HepG2 (cell line): ENCODE measurements around the gene FXYD5. TPM values are rescaled to one million over a fixed set of nuclear protein-coding genes. Genes with fewer than 3 reads are reported as not detected.
A peak's percentile ranks its signal among the peaks of the same experiment; 100 is the strongest.

Experiments
- ATF7 ChIP-seq, 2 experiments: fragments of 450-650 bp in 1 of 2; sonication (generic) in 1 of 2; formaldehyde crosslinking in 1 of 2; IDR thresholded peaks; 2 replicates each; pipeline versions ENCODE4 v1.4.0 to v1.6.1; 2016 to 2020; ENCODE audit warnings: antibody characterized with exemption in 1 of 2, mild to moderate bottlenecking in 1 of 2, missing genetic modification reagents in 1 of 2
- CSRNP2 ChIP-seq: sonication (generic); formaldehyde crosslinking; conservative IDR thresholded peaks from 2 replicates; pipeline ENCODE4 v1.8.0; 2022; ENCODE audit warnings: low read depth, missing genetic modification reagents
- CTCF ChIP-seq: sonication (generic); formaldehyde crosslinking; IDR thresholded peaks from 2 replicates; pipeline ENCODE4 v1.5.0; 2020; ENCODE audit warnings: mild to moderate bottlenecking, missing genetic modification reagents, moderate library complexity
- DRAP1 ChIP-seq: IDR thresholded peaks from 2 replicates; pipeline ENCODE4 v1.6.1; 2016; ENCODE audit warnings: missing genetic modification reagents, missing compliant biosample characterization
- FOSL2 ChIP-seq: sonication (generic); formaldehyde crosslinking; IDR thresholded peaks from 2 replicates; pipeline ENCODE4 v1.4.0; 2020; ENCODE audit warnings: missing genetic modification reagents
- MEF2D ChIP-seq: sonication (generic); formaldehyde crosslinking; IDR thresholded peaks from 2 replicates; pipeline ENCODE4 v1.5.1; 2020; ENCODE audit warnings: mild to moderate bottlenecking, missing genetic modification reagents
- PRMT3 ChIP-seq: sonication (generic); formaldehyde crosslinking; IDR thresholded peaks from 2 replicates; pipeline ENCODE4 v1.8.1; 2022; ENCODE audit warnings: low read depth, mild to moderate bottlenecking, moderate library complexity, missing genetic modification reagents, borderline replicate concordance
- SP2 ChIP-seq: sonication (generic); formaldehyde crosslinking; IDR thresholded peaks from 2 replicates; pipeline ENCODE4 v1.5.1; 2020; ENCODE audit warnings: mild to moderate bottlenecking, missing genetic modification reagents
- STAG1 ChIP-seq: sonication (generic); formaldehyde crosslinking; IDR thresholded peaks from 2 replicates; pipeline ENCODE4 v1.4.0; 2020; ENCODE audit warnings: missing genetic modification reagents
- ZBTB14 ChIP-seq: sonication (generic); formaldehyde crosslinking; IDR thresholded peaks from 2 replicates; pipeline ENCODE4 v1.4.0; 2020; ENCODE audit warnings: missing genetic modification reagents
- ZBTB38 ChIP-seq: sonication (generic); formaldehyde crosslinking; IDR thresholded peaks from 2 replicates; pipeline ENCODE4 v1.5.1; 2020; ENCODE audit warnings: mild to moderate bottlenecking, missing genetic modification reagents
- ZFP82 ChIP-seq: sonication (generic); formaldehyde crosslinking; IDR thresholded peaks from 2 replicates; pipeline ENCODE4 v1.5.1; 2020; ENCODE audit warnings: mild to moderate bottlenecking, missing genetic modification reagents, borderline replicate concordance
- ZFP91 ChIP-seq: sonication (generic); formaldehyde crosslinking; IDR thresholded peaks from 2 replicates; pipeline ENCODE4 v1.9.0; 2022; ENCODE audit warnings: missing genetic modification reagents, mild to moderate bottlenecking, borderline replicate concordance
- ZMAT5 ChIP-seq: sonication (generic); formaldehyde crosslinking; IDR thresholded peaks from 2 replicates; pipeline ENCODE4 v1.5.0; 2020; ENCODE audit warnings: mild to moderate bottlenecking, low read depth, missing genetic modification reagents, borderline replicate concordance
- ZNF512 ChIP-seq: sonication (generic); formaldehyde crosslinking; IDR thresholded peaks from 2 replicates; pipeline ENCODE4 v1.4.0; 2020; ENCODE audit warnings: mild to moderate bottlenecking, missing genetic modification reagents
- ZNF780A ChIP-seq: sonication (generic); formaldehyde crosslinking; IDR thresholded peaks from 2 replicates; pipeline ENCODE4 v1.8.0; 2022; ENCODE audit warnings: mild to moderate bottlenecking, missing genetic modification reagents, moderate library complexity
- ZNF878 ChIP-seq: sonication (generic); formaldehyde crosslinking; IDR thresholded peaks from 2 replicates; pipeline ENCODE4 v1.8.1; 2023; ENCODE audit warnings: mild to moderate bottlenecking, missing genetic modification reagents, moderate library complexity
- ZNF879 ChIP-seq: sonication (generic); formaldehyde crosslinking; IDR thresholded peaks from 2 replicates; pipeline ENCODE4 v1.8.1; 2023; ENCODE audit warnings: missing genetic modification reagents
- polyA plus RNA-seq, 8 experiments: library from polyadenylated mRNA; depleted of rRNA in 3 of 8; stranded (reverse) in 7 of 8; unstranded in 1 of 8; fragments of >200 nt; fragmentation: Illumina TruSeq in 4 of 8; extraction: Trizol in 4 of 8; gene quantifications; 2 replicates each; pipeline versions ENCODE4 v1.2.1 to v1.2.3, GENCODE V29; 2011 to 2016; ENCODE audit warnings: low read depth in 4 of 8, missing spikeins in 1 of 8, mixed read lengths in 1 of 8; ENCODE audit not compliant: insufficient read depth in 1 of 8
- total RNA-seq, 5 experiments: library from RNA; depleted of rRNA; stranded (reverse); fragments of >200 nt; fragmentation: Illumina TruSeq; extraction: Trizol; gene quantifications; 2 replicates each; pipeline ENCODE4 v1.2.3, GENCODE V29; 2016; ENCODE audit warnings: low read depth in 1 of 5

The FXYD5 gene
- total and polyA plus RNA-seq, 2 of the 13 experiments (the other 11 are each of a cell fraction or from before 2014, with no cell fraction given) = 0.65 TPM; not detected in 1

GRCh38 chr19:35114353-35115176 is 40.0 kb upstream of the FXYD5 start (continued):
- TF ChIP-seq ZFP91 (CRISPR knock-in tag) = peak; percentile 28; the same call in 1 of the 2 replicates
- TF ChIP-seq SP2 (CRISPR knock-in tag) = 0 out of 2 replicates have a peak, but pooled peaks have one; percentile 27
- no peak for TF ChIP-seq ATF7 (IDR thresholded peaks at IDR 0.05)
- TF ChIP-seq ATF7 (CRISPR knock-in tag; IDR thresholded peaks at IDR 0.05) = no peak
- peak; percentile 95 for TF ChIP-seq CTCF
- peak; percentile 51; the same call in 1 of the 2 replicates for TF ChIP-seq MEF2D (CRISPR knock-in tag)
- TF ChIP-seq ZNF780A (CRISPR knock-in tag) = no peak
- TF ChIP-seq DRAP1 (CRISPR knock-in tag) = 0 out of 2 replicates have a peak, but pooled peaks have one; percentile 18
- TF ChIP-seq ZNF878 (CRISPR knock-in tag) = no peak
- TF ChIP-seq PRMT3 = no peak
- no peak for TF ChIP-seq ZNF512 (CRISPR knock-in tag)
- no peak for TF ChIP-seq ZBTB14 (CRISPR knock-in tag)
- no peak for TF ChIP-seq ZFP82
- peak; percentile 84 for TF ChIP-seq STAG1 (CRISPR knock-in tag)
- no peak for TF ChIP-seq ZNF879 (CRISPR knock-in tag)
- no peak for TF ChIP-seq FOSL2
- TF ChIP-seq ZMAT5 (CRISPR knock-in tag) = no peak
- no peak for TF ChIP-seq ZBTB38 (CRISPR knock-in tag)
- no peak for TF ChIP-seq CSRNP2 (CRISPR knock-in tag)
